Memory B cell (primary cell): ENCODE data around the gene PAK6.

ENCODE experiments used
- ATAC-seq: fragments of 150-1000 bp; cut with Tn5 transposase; 2 replicates; pipeline ENCODE4 v1.10.0; 2021; ENCODE audit warnings: low read depth, mild to moderate bottlenecking, moderate library complexity
- DNase-seq, 2 donors: peaks; one replicate each; pipeline ENCODE4 v3.0.0; 2022; ENCODE audit warnings: low spot score in 2 of 2
- H3K27ac Mint-ChIP-seq: one replicate; pipeline ENCODE4 v1.8.0; 2022; ENCODE audit warnings: mild to moderate bottlenecking, moderate library complexity, mixed read lengths
- H3K27me3 Mint-ChIP-seq: one replicate; pipeline ENCODE4 v1.8.0; 2022; ENCODE audit warnings: mixed read lengths
- H3K36me3 Mint-ChIP-seq: one replicate; pipeline ENCODE4 v1.8.0; 2022; ENCODE audit warnings: mild to moderate bottlenecking, mixed read lengths
- H3K4me1 Mint-ChIP-seq: one replicate; pipeline ENCODE4 v1.8.0; 2022; ENCODE audit warnings: mixed read lengths
- H3K4me3 Mint-ChIP-seq: one replicate; pipeline ENCODE4 v1.8.0; 2022; ENCODE audit warnings: mild to moderate bottlenecking, moderate library complexity, mixed read lengths
- H3K9me3 Mint-ChIP-seq: one replicate; pipeline ENCODE4 v1.8.0; 2022; ENCODE audit warnings: mixed read lengths

The PAK6 gene

GRCh38 chr15:40303576-40303975 is 64.7 kb downstream of the PAK6 start:
- peaks cover 16% of the 10 kb centered on the region for H3K4me1 Mint-ChIP-seq
- ATAC-seq, result no peak
- H3K4me3 Mint-ChIP-seq, result no peak overlapping the region
- H3K27ac Mint-ChIP-seq, result no peak overlapping the region
- peaks cover 2% of the 10 kb centered on the region for H3K9me3 Mint-ChIP-seq
- H3K27me3 Mint-ChIP-seq, result no peaks in the 10 kb centered on the region
- no peak for DNase-seq
- peaks cover 39% of the 10 kb centered on the region for H3K36me3 Mint-ChIP-seq

- ATAC-seq (no peak), DNase-seq (no peak)
- Mint-ChIP-seq H3K27ac (peak overlapping the region; percentile 25), H3K4me3 (no peak overlapping the region), H3K27me3 (no peaks in the 10 kb centered on the region), H3K36me3 (peaks cover 27% of the 10 kb centered on the region), H3K4me1 (peaks cover 28% of the 10 kb centered on the region), H3K9me3 (no peaks in the 10 kb centered on the region)
These were observed 66.4 kb downstream of the PAK6 start for GRCh38 chr15:40305281-40305680.

GRCh38 chr15:40306371-40306770 is 67.5 kb downstream of the PAK6 start:
- Mint-ChIP-seq H3K36me3 (peaks cover 21% of the 10 kb centered on the region), H3K4me1 (peaks cover 30% of the 10 kb centered on the region), H3K27me3 (no peaks in the 10 kb centered on the region), H3K27ac (peak overlapping the region; percentile 25), H3K4me3 (peak overlapping the region; percentile 94), H3K9me3 (no peaks in the 10 kb centered on the region)
- ATAC-seq, result no peak
- DNase-seq, result no peak

GRCh38 chr15:40306908-40307307 is 68.0 kb downstream of the PAK6 start:
- Mint-ChIP-seq H3K9me3 (no peaks in the 10 kb centered on the region), H3K36me3 (peaks cover 16% of the 10 kb centered on the region), H3K4me3 (peak overlapping the region; percentile 94), H3K27me3 (no peaks in the 10 kb centered on the region), H3K27ac (peak overlapping the region; percentile 25), H3K4me1 (peaks cover 30% of the 10 kb centered on the region)
- DNase-seq (no peak), ATAC-seq (no peak)

GRCh38 chr15:40307421-40308211 is 68.8 kb downstream of the PAK6 start, which contains the start of gene PLCB2:
Gene PLCB2, minus strand, starts transcription at chr15:40307935. Its CDS starts 263 bp downstream, at chr15:40307672.
- H3K27me3 Mint-ChIP-seq, result no peaks in the 10 kb centered on the region
- H3K27ac Mint-ChIP-seq, result peak within 1 kb of the TSS; percentile 90
- ATAC-seq, result peak; percentile 74
- H3K36me3 Mint-ChIP-seq, result peaks cover 12% of the 10 kb centered on the region
- no peaks in the 10 kb centered on the region for H3K9me3 Mint-ChIP-seq
- H3K4me1 Mint-ChIP-seq, result peaks cover 30% of the 10 kb centered on the region
- DNase-seq, result peak; percentile 50 to 61
- peak within 1 kb of the TSS; percentile 94 for H3K4me3 Mint-ChIP-seq

- peak overlapping the region; percentile 90 for H3K27ac Mint-ChIP-seq
- ATAC-seq (no peak), DNase-seq (no peak)
- peaks cover 30% of the 10 kb centered on the region for H3K4me1 Mint-ChIP-seq
- peaks cover under 1% of the 10 kb centered on the region for H3K36me3 Mint-ChIP-seq
- no peaks in the 10 kb centered on the region for H3K27me3 Mint-ChIP-seq
- no peaks in the 10 kb centered on the region for H3K9me3 Mint-ChIP-seq
- peak overlapping the region; percentile 94 for H3K4me3 Mint-ChIP-seq
These were observed 70.5 kb downstream of the PAK6 start for GRCh38 chr15:40309344-40309862.

GRCh38 chr15:40310001-40310959 is 71.4 kb downstream of the PAK6 start:
- Mint-ChIP-seq H3K4me1 (peaks cover 27% of the 10 kb centered on the region), H3K4me3 (peak overlapping the region; percentile 94), H3K36me3 (no peaks in the 10 kb centered on the region), H3K27ac (no peak overlapping the region), H3K9me3 (no peaks in the 10 kb centered on the region), H3K27me3 (peaks cover under 1% of the 10 kb centered on the region)
- ATAC-seq, result peak; percentile 26
- DNase-seq, result peak in 1 of 2 donors; percentile 37

- no peaks in the 10 kb centered on the region for H3K36me3 Mint-ChIP-seq
- H3K27ac Mint-ChIP-seq, result no peak overlapping the region
- peaks cover 26% of the 10 kb centered on the region for H3K4me1 Mint-ChIP-seq
- DNase-seq (no peak), ATAC-seq (no peak)
- H3K4me3 Mint-ChIP-seq, result no peak overlapping the region
- no peaks in the 10 kb centered on the region for H3K9me3 Mint-ChIP-seq
- H3K27me3 Mint-ChIP-seq, result peaks cover 1% of the 10 kb centered on the region
These were observed 72.1 kb downstream of the PAK6 start for GRCh38 chr15:40310993-40311392.

- Mint-ChIP-seq H3K27ac (no peak overlapping the region), H3K36me3 (no peaks in the 10 kb centered on the region), H3K27me3 (peaks cover 1% of the 10 kb centered on the region), H3K4me3 (no peak overlapping the region), H3K4me1 (peaks cover 20% of the 10 kb centered on the region), H3K9me3 (no peaks in the 10 kb centered on the region)
- DNase-seq, result no peak
- no peak for ATAC-seq
These were observed 73.7 kb downstream of the PAK6 start for GRCh38 chr15:40312370-40313158.

GRCh38 chr15:40313531-40314398 is 74.9 kb downstream of the PAK6 start:
- DNase-seq, result no peak
- Mint-ChIP-seq H3K27me3 (peaks cover 1% of the 10 kb centered on the region), H3K27ac (no peak overlapping the region), H3K9me3 (no peaks in the 10 kb centered on the region), H3K4me3 (no peak overlapping the region), H3K4me1 (peaks cover 15% of the 10 kb centered on the region), H3K36me3 (no peaks in the 10 kb centered on the region)
- ATAC-seq, result no peak

GRCh38 chr15:40314723-40315276 is 75.9 kb downstream of the PAK6 start:
- no peak overlapping the region for H3K4me3 Mint-ChIP-seq

GRCh38 chr15:40316931-40317330 is 78.1 kb downstream of the PAK6 start:
- no peak for ATAC-seq
- Mint-ChIP-seq H3K27ac (no peak overlapping the region), H3K4me1 (peaks cover 12% of the 10 kb centered on the region), H3K27me3 (peaks cover 5% of the 10 kb centered on the region), H3K9me3 (no peaks in the 10 kb centered on the region), H3K4me3 (no peak overlapping the region), H3K36me3 (no peaks in the 10 kb centered on the region)
- no peak for DNase-seq

More at GRCh38 chr15:40314723-40315276, 75.9 kb downstream of the PAK6 start:
- Mint-ChIP-seq H3K9me3 (no peaks in the 10 kb centered on the region), H3K27ac (no peak overlapping the region), H3K27me3 (peaks cover 1% of the 10 kb centered on the region), H3K36me3 (no peaks in the 10 kb centered on the region), H3K4me1 (peaks cover 7% of the 10 kb centered on the region)
- DNase-seq (no peak), ATAC-seq (no peak)
